Pericardium fibroblast (primary cell): ENCODE data around the gene TEX44. TPM values are rescaled to one million over a fixed set of nuclear protein-coding genes. Genes with fewer than 3 reads are reported as not detected.

Source experiments
- total RNA-seq: library from RNA; depleted of rRNA; stranded (reverse); fragments of >200 nt; gene quantifications from 2 replicates; pipeline ENCODE4 v1.2.3, GENCODE V29; 2015

The TEX44 gene
- not detected in 2 replicates for total RNA-seq

DNA sequence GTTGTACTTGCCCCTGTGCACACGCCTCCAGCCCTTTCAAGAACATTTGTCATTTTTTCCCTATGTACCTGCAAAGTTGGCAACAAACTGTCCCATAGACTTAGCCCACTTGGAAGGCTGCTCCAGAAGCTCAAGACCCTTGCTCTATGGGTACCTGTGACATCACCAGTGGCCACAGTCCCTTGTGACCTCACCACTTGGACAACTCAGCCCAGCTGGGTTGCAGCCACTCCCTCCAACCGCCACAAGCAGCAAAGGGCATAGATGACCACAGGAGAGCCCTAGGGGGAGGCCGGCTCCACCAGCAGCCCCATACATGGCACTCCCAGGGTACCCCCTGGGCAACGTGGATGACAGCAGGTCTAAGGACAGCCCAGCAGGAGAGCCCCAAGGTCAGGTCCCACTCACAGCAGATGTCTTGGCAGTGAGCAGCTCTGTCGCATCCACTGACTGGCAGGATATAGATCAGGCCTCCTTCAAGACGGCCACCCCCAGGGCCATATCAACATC is at the start of gene TEX44:
Gene TEX44 (plus strand): TSS at position 229 of the 510 bp plus-strand sequence. CDS start 88 bp downstream, at position 317.

Other genes with a start within 250 kb of the TEX44 start
- gene B3GNT7, start 197.2 kb upstream of the TEX44 start, total RNA-seq = 0.09 and 0.23 TPM in 2 replicates
- 102 and 112 TPM in 2 replicates for gene NCL, start 128.4 kb upstream of the TEX44 start, total RNA-seq
- under 0.01 TPM in 1 of 2 replicates, not detected in the other for gene NMUR1, start 62.4 kb upstream of the TEX44 start, total RNA-seq
- gene PTMA, start 115.7 kb downstream of the TEX44 start, total RNA-seq = 340 and 407 TPM in 2 replicates
- gene PDE6D, start 188.4 kb downstream of the TEX44 start, total RNA-seq = 26.0 and 29.4 TPM in 2 replicates
- 13.9 and 27.0 TPM in 2 replicates for gene COPS7B, start 193.6 kb downstream of the TEX44 start, total RNA-seq